HEK293T (cell line): Measurements from ENCODE around the gene MED15.

Experiments
- ARNT ChIP-seq: fragments of 450-650 bp; IDR thresholded peaks from 2 replicates; pipeline ENCODE4 v1.6.1; 2017; ENCODE audit warnings: mild to moderate bottlenecking
- BHLHE40 ChIP-seq: fragments of 450-650 bp; IDR thresholded peaks from 2 replicates; pipeline ENCODE4 v1.6.1; 2016; ENCODE audit warnings: mild to moderate bottlenecking, moderate library complexity, borderline replicate concordance
- ELF4 ChIP-seq: fragments of 450-650 bp; IDR thresholded peaks from 2 replicates; pipeline ENCODE4 v1.6.1; 2017; ENCODE audit warnings: antibody characterized with exemption
- FOXM1 ChIP-seq: fragments of 450-650 bp; IDR thresholded peaks from 2 replicates; pipeline ENCODE4 v1.6.1; 2017; ENCODE audit warnings: mild to moderate bottlenecking, borderline replicate concordance
- HDGF ChIP-seq: fragments of 450-650 bp; IDR thresholded peaks from 2 replicates; pipeline ENCODE4 v1.6.1; 2017; ENCODE audit warnings: antibody characterized with exemption, borderline replicate concordance
- NFRKB ChIP-seq: fragments of 450-650 bp; IDR thresholded peaks from 2 replicates; pipeline ENCODE4 v1.6.1; 2016; ENCODE audit warnings: mild to moderate bottlenecking, moderate library complexity
- SUZ12 ChIP-seq: fragments of 450-650 bp; IDR thresholded peaks from 2 replicates; pipeline ENCODE4 v1.6.1; 2016; ENCODE audit warnings: mild to moderate bottlenecking
- ZNF384 ChIP-seq: fragments of 450-650 bp; IDR thresholded peaks from 2 replicates; pipeline ENCODE4 v1.6.1; 2016
- TF ChIP-seq, protein P1 (sequence below): fragments of 450-650 bp; IDR thresholded peaks from 2 replicates; pipeline ENCODE4 v1.6.1; 2016

DNA sequence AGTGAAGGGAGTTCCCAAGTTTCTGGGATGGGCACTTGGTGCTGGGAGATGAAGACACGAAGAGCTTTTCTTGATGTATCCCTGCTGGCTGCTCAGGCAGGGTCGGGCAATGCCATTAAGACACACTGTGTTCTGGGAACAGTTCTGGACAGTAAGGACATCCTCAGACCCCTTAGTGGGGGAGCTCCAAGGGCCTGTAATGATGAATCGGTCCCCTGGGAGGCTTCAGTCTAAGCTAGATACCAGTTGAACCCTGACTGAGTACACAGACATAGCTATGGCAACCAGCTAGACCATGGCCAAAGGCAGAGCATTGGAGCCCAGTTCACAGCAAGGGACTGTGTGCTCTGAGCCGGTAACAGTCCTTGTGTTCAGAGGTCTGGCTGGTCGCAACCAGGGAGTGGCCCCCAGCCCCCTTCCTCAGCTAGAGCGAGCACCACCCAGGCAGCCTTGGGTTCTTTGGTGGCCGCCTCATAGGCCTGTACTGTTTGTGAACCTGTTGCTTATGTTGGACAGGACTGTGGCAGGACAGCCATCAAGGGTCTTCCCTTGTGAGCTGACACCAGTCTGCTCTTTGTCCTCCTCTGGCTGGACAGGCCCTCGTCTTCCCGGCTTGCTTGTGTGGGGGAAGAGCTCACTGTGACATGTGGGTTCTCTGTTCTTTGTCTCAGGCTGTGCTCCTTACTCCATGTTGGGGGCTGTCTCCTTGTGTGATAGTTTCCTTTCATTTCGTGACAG lies 25.0 kb downstream of the MED15 start:
- no peak for TF ChIP-seq HDGF
- TF ChIP-seq SUZ12 = no peak
- TF ChIP-seq FOXM1 = no peak
- TF ChIP-seq ARNT = no peak
- TF ChIP-seq NFRKB = no peak
- no peak for TF ChIP-seq ZNF384
- TF ChIP-seq, protein P1, sequence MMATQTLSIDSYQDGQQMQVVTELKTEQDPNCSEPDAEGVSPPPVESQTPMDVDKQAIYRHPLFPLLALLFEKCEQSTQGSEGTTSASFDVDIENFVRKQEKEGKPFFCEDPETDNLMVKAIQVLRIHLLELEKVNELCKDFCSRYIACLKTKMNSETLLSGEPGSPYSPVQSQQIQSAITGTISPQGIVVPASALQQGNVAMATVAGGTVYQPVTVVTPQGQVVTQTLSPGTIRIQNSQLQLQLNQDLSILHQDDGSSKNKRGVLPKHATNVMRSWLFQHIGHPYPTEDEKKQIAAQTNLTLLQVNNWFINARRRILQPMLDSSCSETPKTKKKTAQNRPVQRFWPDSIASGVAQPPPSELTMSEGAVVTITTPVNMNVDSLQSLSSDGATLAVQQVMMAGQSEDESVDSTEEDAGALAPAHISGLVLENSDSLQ = no peak
- TF ChIP-seq BHLHE40 = no peak
- no peak for TF ChIP-seq ELF4
